HCT116 (cell line): ENCODE data around the gene OSBPL10. TPM values are rescaled to one million over a fixed set of nuclear protein-coding genes. Genes with fewer than 3 reads are reported as not detected.

Experiments used
- ATAC-seq: fragments of 200-7000 bp; cut with Tn5 transposase; 2 replicates; pipeline ENCODE4 v1.9.1; 2020; ENCODE audit warnings: mild to moderate bottlenecking, moderate library complexity
- BruUV-seq: library from RNA; stranded (reverse); fragments of 400-500 nt; replicated peaks from 2 replicates; lab custom pipeline; 2021; lab: Mats Ljungman, UMichigan
- CTCF ChIA-PET: fragments of 300-600 bp; sonication (Branson Sonifier 250); formaldehyde crosslinking; loops from one replicate; lab custom pipeline; 2021; ENCODE audit warnings: antibody characterized with exemption; lab: Charles Lee
- POLR2A ChIA-PET: fragments of 300-600, 350-600 bp; sonication (Branson Sonifier 250); formaldehyde crosslinking; loops from one replicate; lab custom pipeline; 2021; ENCODE audit warnings: antibody characterized with exemption; lab: Charles Lee
- RAD21 ChIA-PET, 2 experiments: fragments of 300-600 bp; sonication (Branson Sonifier 250); formaldehyde crosslinking; loops; one replicate each; lab custom pipeline; 2023; ENCODE audit warnings: low total read pairs in 2 of 2; ENCODE audit not compliant: uncharacterized antibody in 2 of 2, unreplicated experiment in 2 of 2, low non-redundant PET in 1 of 2; lab: Charles Lee
- DNase-seq: peaks from one replicate; pipeline ENCODE4 v3.0.0-alpha.2; 2010; ENCODE audit warnings: low read depth, low spot score
- H2AFZ ChIP-seq: fragments of 200-600 bp; shearing (Covaris generic), sonication (generic); 2 replicates; pipeline ENCODE4 v1.6.1; 2017; ENCODE audit warnings: low read depth, mixed run types, mixed read lengths, antibody characterized with exemption, low read length; ENCODE audit not compliant: poor library complexity, severe bottlenecking
- H3K27ac ChIP-seq: 2 replicates; pipeline ENCODE4 v1.5.1; 2012; ENCODE audit warnings: low read depth, low read length
- H3K27me3 ChIP-seq: fragments of 200-600 bp; sonication (generic); 2 replicates; pipeline ENCODE4 v1.6.1; 2016; ENCODE audit warnings: mixed run types, low read length, mixed read lengths; ENCODE audit not compliant: insufficient read depth
- H3K36me3 ChIP-seq, 2 experiments: fragments of 200-500 bp in 1 of 2; fragments of 200-600 bp in 1 of 2; sonication (Bioruptor generic) in 1 of 2; sonication (generic) in 1 of 2; 2 replicates each; pipeline versions ENCODE4 v1.5.1 to v1.6.1; 2014 to 2016; ENCODE audit warnings: low read length in 2 of 2, inconsistent platforms in 1 of 2, mixed read lengths in 1 of 2, mixed run types in 1 of 2; ENCODE audit not compliant: insufficient read depth in 2 of 2, control insufficient read depth in 1 of 2
- H3K4me1 ChIP-seq, 2 experiments: fragments of 200-600 bp in 1 of 2; sonication (generic) in 1 of 2; 2 replicates each; pipeline versions ENCODE4 v1.5.1 to v1.6.1; 2012 to 2017; ENCODE audit warnings: low read length in 2 of 2, inconsistent platforms in 1 of 2, mild to moderate bottlenecking in 1 of 2, mixed read lengths in 1 of 2, mixed run types in 1 of 2, moderate library complexity in 1 of 2; ENCODE audit not compliant: insufficient read depth in 2 of 2, control insufficient read depth in 1 of 2
- H3K4me2 ChIP-seq: fragments of 200-600 bp; sonication (generic); 2 replicates; pipeline ENCODE4 v1.6.1; 2017; ENCODE audit warnings: mixed run types, low read length, mixed read lengths
- H3K4me3 ChIP-seq, 2 experiments: fragments of 200-600 bp in 1 of 2; sonication (generic) in 1 of 2; replicated peaks in 1 of 2; 2 replicates each; pipeline ENCODE4 v1.5.1; 2011 to 2016; ENCODE audit warnings: low read length in 2 of 2, control low read depth in 1 of 2, low read depth in 1 of 2, mild to moderate bottlenecking in 1 of 2, mixed read lengths in 1 of 2, mixed run types in 1 of 2
- H3K79me2 ChIP-seq: fragments of 200-600 bp; sonication (generic); 2 replicates; pipeline ENCODE4 v1.6.1; 2017; ENCODE audit warnings: mild to moderate bottlenecking, mixed run types, low read length, moderate library complexity, mixed read lengths; ENCODE audit not compliant: insufficient read depth
- H3K9ac ChIP-seq: fragments of 200-600 bp; sonication (generic); 2 replicates; pipeline ENCODE4 v1.6.1; 2016; ENCODE audit warnings: low read length, mixed read lengths
- H3K9me2 ChIP-seq: fragments of 200-600 bp; sonication (generic), shearing (Covaris generic); 2 replicates; pipeline ENCODE4 v1.6.1; 2017; ENCODE audit warnings: mixed run types, mild to moderate bottlenecking, moderate library complexity; ENCODE audit not compliant: insufficient read depth
- H3K9me3 ChIP-seq, 2 experiments: fragments of 200-500 bp in 1 of 2; fragments of 200-600 bp in 1 of 2; sonication (Bioruptor generic) in 1 of 2; sonication (generic) in 1 of 2; 2 replicates each; pipeline ENCODE4 v1.6.1; 2014 to 2017; ENCODE audit warnings: low read length in 2 of 2, mixed read lengths in 2 of 2, inconsistent platforms in 1 of 2, low read depth in 1 of 2, mild to moderate bottlenecking in 1 of 2, mixed run types in 1 of 2, moderate library complexity in 1 of 2; ENCODE audit not compliant: control insufficient read depth in 1 of 2, insufficient read depth in 1 of 2
- H4K20me1 ChIP-seq: fragments of 200-600 bp; sonication (generic), shearing (Covaris generic); 2 replicates; pipeline ENCODE4 v1.6.1; 2017; ENCODE audit warnings: mixed run types, mild to moderate bottlenecking, moderate library complexity; ENCODE audit not compliant: insufficient read depth
- CBX3 ChIP-seq: IDR thresholded peaks from 2 replicates; pipeline ENCODE4 v1.6.1; 2012; ENCODE audit warnings: low read depth
- CTCF ChIP-seq, 3 experiments: fragments of 200-600 bp in 1 of 3; sonication (generic) in 1 of 3; IDR thresholded peaks in 2 of 3; conservative IDR thresholded peaks in 1 of 3; 2 replicates each; pipeline ENCODE4 v1.5.1; 2012 to 2017; ENCODE audit warnings: low read depth in 2 of 3, low read length in 2 of 3, antibody characterized with exemption in 1 of 3, borderline replicate concordance in 1 of 3, control low read depth in 1 of 3, mild to moderate bottlenecking in 1 of 3, mixed read lengths in 1 of 3, mixed run types in 1 of 3, moderate library complexity in 1 of 3; ENCODE audit not compliant: insufficient read depth in 1 of 3
- EGR1 ChIP-seq: IDR thresholded peaks from 2 replicates; pipeline ENCODE4 v1.6.1; 2012; ENCODE audit warnings: low read depth
- ELF1 ChIP-seq: IDR thresholded peaks from 2 replicates; pipeline ENCODE4 v1.6.1; 2012; ENCODE audit warnings: low read depth, borderline replicate concordance
- EZH2 ChIP-seq: fragments of 200-600 bp; sonication (generic); IDR thresholded peaks from 2 replicates; pipeline ENCODE4 v1.6.1; 2017; ENCODE audit warnings: antibody characterized with exemption, mixed run types
- FOSL1 ChIP-seq: IDR thresholded peaks from 2 replicates; pipeline ENCODE4 v1.6.1; 2012; ENCODE audit warnings: low read depth
- JUND ChIP-seq: IDR thresholded peaks from 2 replicates; pipeline ENCODE4 v1.6.1; 2012
- POLR2A ChIP-seq: IDR thresholded peaks from 2 replicates; pipeline ENCODE4 v1.7.0; 2011; ENCODE audit warnings: borderline replicate concordance; ENCODE audit not compliant: insufficient read depth, insufficient read length; ENCODE audit errors: extremely low read depth
- RAD21 ChIP-seq: IDR thresholded peaks from 2 replicates; pipeline ENCODE4 v1.6.1; 2012; ENCODE audit warnings: low read depth, mild to moderate bottlenecking
- SIN3A ChIP-seq: IDR thresholded peaks from 2 replicates; pipeline ENCODE4 v1.6.1; 2012; ENCODE audit warnings: low read depth
- SP1 ChIP-seq: IDR thresholded peaks from 2 replicates; pipeline ENCODE4 v1.6.1; 2012; ENCODE audit warnings: low read depth
- TCF7L2 ChIP-seq: IDR thresholded peaks from 2 replicates; pipeline ENCODE4 v1.7.0; 2011; ENCODE audit warnings: borderline replicate concordance, inconsistent platforms; ENCODE audit not compliant: insufficient read depth, insufficient read length; ENCODE audit errors: extremely low read depth
- ZBTB33 ChIP-seq: IDR thresholded peaks from 2 replicates; pipeline ENCODE4 v1.6.1; 2011; ENCODE audit warnings: mild to moderate bottlenecking, low read length, moderate library complexity; ENCODE audit not compliant: insufficient replicate concordance; ENCODE audit errors: extremely low read depth
- ZFX ChIP-seq: fragments of 450-650 bp; IDR thresholded peaks from 2 replicates; pipeline ENCODE4 v1.6.1; 2017
- ZNF274 ChIP-seq: fragments of 200-500 bp; sonication (Bioruptor generic); IDR thresholded peaks from 2 replicates; pipeline ENCODE4 v1.6.1; 2014; ENCODE audit warnings: mild to moderate bottlenecking, low read depth, low read length, inconsistent platforms
- intact Hi-C: fragments of 100-400 bp; cut with micrococcal nuclease; formaldehyde crosslinking; loops from 2 replicates; pipeline ENCODE4 v1.10.0; 2022
- total RNA-seq: library from RNA; stranded (reverse); gene quantifications from one replicate; pipeline ENCODE4 v1.2.1, GENCODE V29; 2021; ENCODE audit not compliant: unreplicated experiment
- TF ChIP-seq, protein P1 (sequence below): IDR thresholded peaks from 2 replicates; pipeline ENCODE4 v1.6.1; 2012
- TF ChIP-seq, protein P2 (sequence below): IDR thresholded peaks from 2 replicates; pipeline ENCODE4 v1.6.1; 2012; ENCODE audit warnings: low read depth

Gene OSBPL10
- total RNA-seq, 1 experiment from 2014 or later, result 25.8 TPM

DNA sequence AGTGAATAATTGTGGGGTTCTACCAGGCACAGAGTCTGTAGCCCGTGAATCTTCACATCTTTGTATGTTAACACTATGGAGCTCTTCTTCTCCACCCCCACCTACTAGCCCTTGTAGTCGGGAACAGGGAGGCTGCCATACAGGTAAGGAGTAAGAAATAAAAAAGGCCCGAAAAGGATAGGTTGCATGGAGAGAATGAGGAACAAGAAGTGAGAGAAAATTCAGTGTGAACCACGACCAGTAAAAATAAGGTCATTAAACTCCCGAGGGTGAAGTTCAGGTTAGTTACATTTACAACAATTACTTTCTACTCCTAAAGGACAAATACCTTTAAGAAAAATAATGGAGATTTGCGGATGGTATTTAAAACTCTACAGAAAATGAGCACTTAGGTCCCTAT lies 53.3 kb downstream of the OSBPL10 start:
- no peaks in the 10 kb centered on the region for H4K20me1 ChIP-seq
- H3K27ac ChIP-seq, result no peak overlapping the region
- ChIA-PET CTCF (no interaction called here), POLR2A (no interaction called here), RAD21 (no interaction called here)
- H3K4me1 ChIP-seq, result peaks cover 14 to 19% of the 10 kb centered on the region in 2 experiments; a peak in 3 of 4 replicates
- H3K9me3 ChIP-seq, result no peaks in the 10 kb centered on the region
- TF ChIP-seq SIN3A (no peak), CBX3 (no peak), POLR2A (no peak), ZBTB33 (no peak), RAD21 (no peak), FOSL1 (no peak), EZH2 (no peak), ZNF274 (no peak), SP1 (no peak), TCF7L2 (no peak), JUND (no peak), ZFX (no peak), ELF1 (no peak), CTCF (IDR thresholded peaks at IDR 0.05 in 2 of 3, conservative IDR thresholded peaks at IDR 0.05 in 1 of 3; ENCODE audit: borderline replicate concordance in 1 of 3, insufficient read depth in 1 of 3, low read depth in 2 of 3, low read length in 2 of 3) (no peak), EGR1 (no peak)
- TF ChIP-seq, protein P1, sequence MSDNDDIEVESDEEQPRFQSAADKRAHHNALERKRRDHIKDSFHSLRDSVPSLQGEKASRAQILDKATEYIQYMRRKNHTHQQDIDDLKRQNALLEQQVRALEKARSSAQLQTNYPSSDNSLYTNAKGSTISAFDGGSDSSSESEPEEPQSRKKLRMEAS, result no peak
- TF ChIP-seq, protein P2, sequence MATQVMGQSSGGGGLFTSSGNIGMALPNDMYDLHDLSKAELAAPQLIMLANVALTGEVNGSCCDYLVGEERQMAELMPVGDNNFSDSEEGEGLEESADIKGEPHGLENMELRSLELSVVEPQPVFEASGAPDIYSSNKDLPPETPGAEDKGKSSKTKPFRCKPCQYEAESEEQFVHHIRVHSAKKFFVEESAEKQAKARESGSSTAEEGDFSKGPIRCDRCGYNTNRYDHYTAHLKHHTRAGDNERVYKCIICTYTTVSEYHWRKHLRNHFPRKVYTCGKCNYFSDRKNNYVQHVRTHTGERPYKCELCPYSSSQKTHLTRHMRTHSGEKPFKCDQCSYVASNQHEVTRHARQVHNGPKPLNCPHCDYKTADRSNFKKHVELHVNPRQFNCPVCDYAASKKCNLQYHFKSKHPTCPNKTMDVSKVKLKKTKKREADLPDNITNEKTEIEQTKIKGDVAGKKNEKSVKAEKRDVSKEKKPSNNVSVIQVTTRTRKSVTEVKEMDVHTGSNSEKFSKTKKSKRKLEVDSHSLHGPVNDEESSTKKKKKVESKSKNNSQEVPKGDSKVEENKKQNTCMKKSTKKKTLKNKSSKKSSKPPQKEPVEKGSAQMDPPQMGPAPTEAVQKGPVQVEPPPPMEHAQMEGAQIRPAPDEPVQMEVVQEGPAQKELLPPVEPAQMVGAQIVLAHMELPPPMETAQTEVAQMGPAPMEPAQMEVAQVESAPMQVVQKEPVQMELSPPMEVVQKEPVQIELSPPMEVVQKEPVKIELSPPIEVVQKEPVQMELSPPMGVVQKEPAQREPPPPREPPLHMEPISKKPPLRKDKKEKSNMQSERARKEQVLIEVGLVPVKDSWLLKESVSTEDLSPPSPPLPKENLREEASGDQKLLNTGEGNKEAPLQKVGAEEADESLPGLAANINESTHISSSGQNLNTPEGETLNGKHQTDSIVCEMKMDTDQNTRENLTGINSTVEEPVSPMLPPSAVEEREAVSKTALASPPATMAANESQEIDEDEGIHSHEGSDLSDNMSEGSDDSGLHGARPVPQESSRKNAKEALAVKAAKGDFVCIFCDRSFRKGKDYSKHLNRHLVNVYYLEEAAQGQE, result no peak
- intact Hi-C loops, result loop anchor here (5.0 kb wide), 1 partner anchor 731 kb away; no protein-coding TSS in a partner anchor
- no peaks in the 10 kb centered on the region for H3K9me2 ChIP-seq
- no peak overlapping the region for H3K4me2 ChIP-seq
- no peak for ATAC-seq
- H3K4me3 ChIP-seq, result no peak overlapping the region
- H2AFZ ChIP-seq, result no peak overlapping the region
- no peak for DNase-seq
- BruUV-seq, result no TSS peak
- H3K27me3 ChIP-seq, result no peaks in the 10 kb centered on the region
- H3K9ac ChIP-seq, result no peak overlapping the region
- no peaks in the 10 kb centered on the region for H3K79me2 ChIP-seq
- H3K36me3 ChIP-seq, result no peaks in the 10 kb centered on the region
